ENCODE results near the gene RBM12.

DNA sequence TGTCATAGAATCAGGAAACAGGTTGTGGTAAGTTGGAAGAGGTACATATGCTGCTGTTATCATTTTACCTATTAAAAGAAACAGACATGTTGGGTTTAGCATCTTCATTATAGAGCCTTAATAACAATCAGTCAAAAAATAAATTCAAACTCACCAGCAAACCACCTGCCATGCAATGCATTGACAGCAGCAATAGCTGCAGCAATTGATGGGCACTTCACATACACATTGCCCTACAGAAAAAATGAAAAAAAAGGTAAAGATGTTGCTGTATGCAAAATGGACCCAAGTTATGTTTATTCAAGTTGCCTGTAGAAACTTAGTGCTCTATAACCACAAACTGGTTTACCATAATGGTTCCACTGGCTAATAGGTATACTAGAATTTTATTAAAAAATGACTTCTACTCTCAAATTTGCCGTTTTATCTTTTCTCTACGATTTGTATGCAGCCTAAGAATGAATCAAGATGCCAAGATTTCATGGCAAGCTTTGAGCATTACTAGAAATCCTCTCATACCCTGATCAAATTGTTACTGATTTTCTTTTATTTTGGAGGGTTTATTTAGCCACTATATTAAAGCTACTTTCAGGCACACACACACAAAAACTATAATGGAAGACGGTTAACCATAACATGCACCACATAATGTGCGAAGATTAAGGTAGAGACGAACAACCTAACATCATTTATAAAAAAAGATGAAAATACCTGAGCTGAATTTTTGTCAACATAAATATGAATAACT, 40.0 kb upstream of the RBM12 start:
- TF ChIP-seq ELF4 (IDR thresholded peaks at IDR 0.05) (no peak), NFRKB (IDR thresholded peaks at IDR 0.05) (no peak), SP1 (IDR thresholded peaks at IDR 0.05) (no peak), ARNT (IDR thresholded peaks at IDR 0.05) (no peak)
- TF ChIP-seq, protein P1, sequence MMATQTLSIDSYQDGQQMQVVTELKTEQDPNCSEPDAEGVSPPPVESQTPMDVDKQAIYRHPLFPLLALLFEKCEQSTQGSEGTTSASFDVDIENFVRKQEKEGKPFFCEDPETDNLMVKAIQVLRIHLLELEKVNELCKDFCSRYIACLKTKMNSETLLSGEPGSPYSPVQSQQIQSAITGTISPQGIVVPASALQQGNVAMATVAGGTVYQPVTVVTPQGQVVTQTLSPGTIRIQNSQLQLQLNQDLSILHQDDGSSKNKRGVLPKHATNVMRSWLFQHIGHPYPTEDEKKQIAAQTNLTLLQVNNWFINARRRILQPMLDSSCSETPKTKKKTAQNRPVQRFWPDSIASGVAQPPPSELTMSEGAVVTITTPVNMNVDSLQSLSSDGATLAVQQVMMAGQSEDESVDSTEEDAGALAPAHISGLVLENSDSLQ (IDR thresholded peaks at IDR 0.05): no peak
